ENCODE measurements around the gene SYNPR. TPM values are rescaled to one million over a fixed set of nuclear protein-coding genes. Genes with fewer than 3 reads are reported as not detected.

SYNPR gene
- total RNA-seq, 1 donor from 2014 or later: not detected

GRCh38 chr3:63493101-63493500 is 215.0 kb downstream of the SYNPR start:
- Histone ChIP-seq H3K27me3 (ENCODE audit: low read depth) (no peaks in the 10 kb centered on the region), H3K4me3 (no peak overlapping the region), H3K36me3 (no peaks in the 10 kb centered on the region), H3K27ac (no peak overlapping the region), H3K4me1 (no peaks in the 10 kb centered on the region), H3K9me3 (no peaks in the 10 kb centered on the region)
- no peak for ATAC-seq
- no peak for TF ChIP-seq CTCF (IDR thresholded peaks at IDR 0.05)
- intact Hi-C loops (cut with DNase I): no loop called here
- DNase-seq: no peak

GRCh38 chr3:63494646-63495045 is 216.5 kb downstream of the SYNPR start:
- Histone ChIP-seq H3K36me3 (no peaks in the 10 kb centered on the region), H3K27ac (no peak overlapping the region), H3K27me3 (ENCODE audit: low read depth) (no peaks in the 10 kb centered on the region), H3K4me3 (no peak overlapping the region), H3K9me3 (no peaks in the 10 kb centered on the region), H3K4me1 (no peaks in the 10 kb centered on the region)
- TF ChIP-seq CTCF (IDR thresholded peaks at IDR 0.05): no peak
- ATAC-seq (no peak), DNase-seq (no peak)
- intact Hi-C loops (cut with DNase I): no loop called here

- no peaks in the 10 kb centered on the region for H3K9me3 ChIP-seq
- no peak for TF ChIP-seq CTCF (IDR thresholded peaks at IDR 0.05)
- H3K27ac ChIP-seq: no peak overlapping the region
- intact Hi-C loops (cut with DNase I): no loop called here
- no peaks in the 10 kb centered on the region for H3K36me3 ChIP-seq
- no peak overlapping the region for H3K4me3 ChIP-seq
- no peaks in the 10 kb centered on the region for H3K4me1 ChIP-seq
- DNase-seq (no peak), ATAC-seq (no peak)
- H3K27me3 ChIP-seq (ENCODE audit: low read depth): no peaks in the 10 kb centered on the region
Measured at GRCh38 chr3:63497641-63498040, 219.5 kb downstream of the SYNPR start.

GRCh38 chr3:63500196-63500595 is 222.1 kb downstream of the SYNPR start:
- H3K4me1 ChIP-seq: no peaks in the 10 kb centered on the region
- H3K27ac ChIP-seq: no peak overlapping the region
- H3K4me3 ChIP-seq: no peak overlapping the region
- no peaks in the 10 kb centered on the region for H3K9me3 ChIP-seq
- H3K36me3 ChIP-seq: no peaks in the 10 kb centered on the region
- H3K27me3 ChIP-seq (ENCODE audit: low read depth): no peaks in the 10 kb centered on the region
- intact Hi-C loops (cut with DNase I): no loop called here
- TF ChIP-seq CTCF (IDR thresholded peaks at IDR 0.05): no peak
- ATAC-seq: no peak
- DNase-seq: no peak

- DNase-seq: no peak
Measured at GRCh38 chr3:63508305-63508704, 230.2 kb downstream of the SYNPR start.

More at GRCh38 chr3:63508305-63508704, 230.2 kb downstream of the SYNPR start:
- intact Hi-C loops (cut with DNase I): no loop called here
- H3K36me3 ChIP-seq: no peaks in the 10 kb centered on the region
- no peaks in the 10 kb centered on the region for H3K27me3 ChIP-seq (ENCODE audit: low read depth)
- H3K4me3 ChIP-seq: no peak overlapping the region
- TF ChIP-seq CTCF (IDR thresholded peaks at IDR 0.05): no peak
- no peaks in the 10 kb centered on the region for H3K9me3 ChIP-seq
- H3K27ac ChIP-seq: no peak overlapping the region
- ATAC-seq: no peak
- H3K4me1 ChIP-seq: no peaks in the 10 kb centered on the region

Data from lower lobe of right lung (tissue), 2 donors.